ENCODE results near the gene CAMTA1.

CAMTA1 gene

DNA sequence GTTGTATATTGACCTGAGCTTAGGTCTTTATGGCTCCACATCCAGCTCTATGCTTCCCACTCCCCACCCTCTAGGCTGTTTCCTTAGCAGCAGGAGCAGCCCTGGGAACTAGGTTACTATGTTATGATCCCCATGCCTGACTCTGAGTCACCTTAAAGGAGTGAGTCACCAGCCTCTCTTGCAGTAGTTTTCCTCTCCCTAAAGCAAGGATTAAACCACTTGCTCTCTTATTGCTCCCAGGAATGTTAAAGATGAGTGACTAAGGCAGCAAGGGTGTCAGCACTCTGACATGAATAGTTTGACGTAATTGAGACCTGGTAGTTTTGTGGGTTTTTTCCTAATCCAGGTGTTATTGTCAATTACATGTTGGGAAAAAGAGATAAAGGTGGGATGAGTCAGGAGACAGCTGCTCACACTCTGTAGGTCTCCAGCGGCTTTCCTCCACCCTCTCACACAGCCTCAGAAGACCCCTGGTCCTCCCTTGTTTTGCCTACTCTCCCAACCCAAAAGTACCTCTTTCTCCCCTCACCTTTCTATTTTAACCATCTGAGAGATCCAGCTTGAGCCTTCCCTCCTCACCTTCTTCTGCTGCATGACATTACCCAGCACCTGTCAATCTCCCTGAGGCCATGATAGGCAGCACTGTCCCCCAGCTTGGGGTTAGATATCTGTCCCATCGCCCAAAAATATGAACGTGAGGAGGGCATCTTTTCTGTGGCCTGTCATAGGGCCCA, 616.7 kb downstream of the CAMTA1 start (continued):
- TF ChIP-seq OVOL3 (tag by site-specific recombination; IDR thresholded peaks at IDR 0.05): peak; percentile 62; the same call in 1 of the 2 replicates
- TF ChIP-seq ZNF132 (tag by site-specific recombination; IDR thresholded peaks at IDR 0.05; ENCODE audit: borderline replicate concordance): no peak

DNA sequence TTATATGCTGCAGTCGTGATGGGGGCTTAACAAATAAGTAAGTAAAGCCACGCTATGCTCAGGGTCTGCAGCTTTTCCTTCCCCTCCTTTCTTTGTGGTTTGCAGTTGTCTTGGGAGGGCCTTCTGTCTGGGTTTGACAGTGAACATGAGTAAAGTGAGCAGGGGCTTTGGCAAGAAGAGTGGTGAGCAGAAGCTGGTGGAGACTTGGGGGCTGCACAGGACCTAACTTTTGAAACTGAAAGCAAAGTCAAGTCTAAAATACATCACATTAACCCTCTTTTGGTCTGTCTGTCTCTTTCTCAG, 617.2 kb downstream of the CAMTA1 start:
- H3K4me3 ChIP-seq (ENCODE audit: low read depth, low read length): no peak overlapping the region
- no peaks in the 10 kb centered on the region; the same call in 1 of the 2 replicates for H3K4me1 ChIP-seq (ENCODE audit: control insufficient read depth, insufficient read depth, low read length)
- no peaks in the 10 kb centered on the region for H3K9me3 ChIP-seq (ENCODE audit: control insufficient read depth, insufficient read depth, low read depth, low read length)
- ChIA-PET POLR2A (no interaction called here), CTCF (no interaction called here)
- no peak overlapping the region; the same call in 1 of the 2 replicates for H3K27ac ChIP-seq (ENCODE audit: extremely low read depth, low read depth, low read length)
- no peak for TF ChIP-seq ZNF157 (tag by site-specific recombination; IDR thresholded peaks at IDR 0.05)
- no peak for TF ChIP-seq ZNF473 (tag by site-specific recombination; IDR thresholded peaks at IDR 0.05)
- TF ChIP-seq, protein P1, sequence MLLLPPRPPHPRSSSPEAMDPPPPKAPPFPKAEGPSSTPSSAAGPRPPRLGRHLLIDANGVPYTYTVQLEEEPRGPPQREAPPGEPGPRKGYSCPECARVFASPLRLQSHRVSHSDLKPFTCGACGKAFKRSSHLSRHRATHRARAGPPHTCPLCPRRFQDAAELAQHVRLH (tag by site-specific recombination; IDR thresholded peaks at IDR 0.05): no peak
- TF ChIP-seq KLF10 (tag by site-specific recombination; IDR thresholded peaks at IDR 0.05): no peak
- TF ChIP-seq, protein P2, sequence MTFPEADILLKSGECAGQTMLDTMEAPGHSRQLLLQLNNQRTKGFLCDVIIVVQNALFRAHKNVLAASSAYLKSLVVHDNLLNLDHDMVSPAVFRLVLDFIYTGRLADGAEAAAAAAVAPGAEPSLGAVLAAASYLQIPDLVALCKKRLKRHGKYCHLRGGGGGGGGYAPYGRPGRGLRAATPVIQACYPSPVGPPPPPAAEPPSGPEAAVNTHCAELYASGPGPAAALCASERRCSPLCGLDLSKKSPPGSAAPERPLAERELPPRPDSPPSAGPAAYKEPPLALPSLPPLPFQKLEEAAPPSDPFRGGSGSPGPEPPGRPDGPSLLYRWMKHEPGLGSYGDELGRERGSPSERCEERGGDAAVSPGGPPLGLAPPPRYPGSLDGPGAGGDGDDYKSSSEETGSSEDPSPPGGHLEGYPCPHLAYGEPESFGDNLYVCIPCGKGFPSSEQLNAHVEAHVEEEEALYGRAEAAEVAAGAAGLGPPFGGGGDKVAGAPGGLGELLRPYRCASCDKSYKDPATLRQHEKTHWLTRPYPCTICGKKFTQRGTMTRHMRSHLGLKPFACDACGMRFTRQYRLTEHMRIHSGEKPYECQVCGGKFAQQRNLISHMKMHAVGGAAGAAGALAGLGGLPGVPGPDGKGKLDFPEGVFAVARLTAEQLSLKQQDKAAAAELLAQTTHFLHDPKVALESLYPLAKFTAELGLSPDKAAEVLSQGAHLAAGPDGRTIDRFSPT (tag by site-specific recombination; IDR thresholded peaks at IDR 0.05): no peak
- no peak for TF ChIP-seq ZNF791 (tag by site-specific recombination; IDR thresholded peaks at IDR 0.05)
- TF ChIP-seq ZNF274 (IDR thresholded peaks at IDR 0.05; ENCODE audit: low read length): no peak
- TF ChIP-seq ZNF274 (tag by site-specific recombination; IDR thresholded peaks at IDR 0.05; ENCODE audit: borderline replicate concordance): no peak
- TF ChIP-seq ZNF350 (tag by site-specific recombination; IDR thresholded peaks at IDR 0.05): no peak
- no peaks in the 10 kb centered on the region for H3K36me3 ChIP-seq (ENCODE audit: control insufficient read depth in 2 of 2, insufficient read depth in 1 of 2, low read length in 2 of 2)

DNA sequence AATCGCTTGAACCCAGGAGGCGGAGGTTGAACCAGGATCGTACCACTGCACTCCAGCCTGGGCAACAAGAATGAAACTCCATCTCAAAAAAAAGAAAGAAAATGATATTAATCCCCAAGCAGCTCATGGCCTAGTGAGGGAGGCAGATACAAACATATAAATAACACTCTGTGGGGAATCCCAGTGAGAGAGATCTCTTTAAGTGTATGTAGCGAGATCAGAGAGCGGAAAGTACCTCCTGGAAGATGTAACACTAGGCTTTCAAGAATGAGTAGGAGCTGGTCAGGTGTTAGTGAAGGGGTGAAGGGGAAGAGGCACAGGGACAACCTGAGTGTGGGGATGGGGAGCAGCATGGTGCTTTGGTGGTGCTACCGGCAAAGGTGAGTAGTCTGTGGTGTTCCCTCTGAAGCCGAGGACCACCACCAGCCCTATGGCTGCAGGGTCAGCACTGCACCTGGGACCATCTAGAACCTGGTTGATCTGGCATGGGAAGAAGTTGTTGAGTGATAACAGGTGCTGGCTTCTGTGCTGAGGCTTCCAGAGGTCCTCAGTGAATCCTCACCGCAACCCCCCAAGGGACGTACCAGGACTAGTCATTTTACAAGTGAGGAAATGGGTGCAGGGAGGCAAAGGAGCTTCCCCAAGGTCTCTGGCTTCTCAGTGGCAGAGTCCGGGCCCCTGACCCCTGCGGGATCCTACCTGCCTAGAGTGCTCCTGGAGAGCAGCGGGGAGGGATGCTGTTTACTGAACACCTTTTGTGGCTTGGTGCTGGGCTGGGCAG, 618.2 kb downstream of the CAMTA1 start:
- TF ChIP-seq ZNF16 (tag by site-specific recombination; IDR thresholded peaks at IDR 0.05; ENCODE audit: low read depth) (no peak), ZNF266 (tag by site-specific recombination; IDR thresholded peaks at IDR 0.05; ENCODE audit: low read depth) (no peak), TRIM28 (IDR thresholded peaks at IDR 0.05; ENCODE audit: borderline replicate concordance, low read length) (no peak), ZNF623 (tag by site-specific recombination; IDR thresholded peaks at IDR 0.05) (no peak), GLIS1 (tag by site-specific recombination; IDR thresholded peaks at IDR 0.05) (peak; percentile 25), ZNF10 (tag by site-specific recombination; IDR thresholded peaks at IDR 0.05) (no peak)
- TF ChIP-seq, protein P1 (tag by site-specific recombination; IDR thresholded peaks at IDR 0.05): no peak
- no peak overlapping the region for H3K4me3 ChIP-seq (ENCODE audit: low read depth, low read length)
- CTCF ChIA-PET: interaction anchor here (0.6 to 1.0 kb wide), 2 partner anchors 9 to 527 kb away, joined by 3 read pairs; no protein-coding TSS in a partner anchor
- POLR2A ChIA-PET: no interaction called here
- no peaks in the 10 kb centered on the region for H3K36me3 ChIP-seq (ENCODE audit: control insufficient read depth in 2 of 2, insufficient read depth in 1 of 2, low read length in 2 of 2)
- H3K9me3 ChIP-seq (ENCODE audit: control insufficient read depth, insufficient read depth, low read depth, low read length): no peaks in the 10 kb centered on the region
- H3K4me1 ChIP-seq (ENCODE audit: control insufficient read depth, insufficient read depth, low read length): no peaks in the 10 kb centered on the region; the same call in 1 of the 2 replicates
- H3K27ac ChIP-seq (ENCODE audit: extremely low read depth, low read depth, low read length): no peak overlapping the region

Measured in HEK293 (cell line).